ENCODE data around the gene ARPC5.
A peak's percentile ranks its signal among the peaks of the same experiment; 100 is the strongest.

Gene ARPC5

DNA sequence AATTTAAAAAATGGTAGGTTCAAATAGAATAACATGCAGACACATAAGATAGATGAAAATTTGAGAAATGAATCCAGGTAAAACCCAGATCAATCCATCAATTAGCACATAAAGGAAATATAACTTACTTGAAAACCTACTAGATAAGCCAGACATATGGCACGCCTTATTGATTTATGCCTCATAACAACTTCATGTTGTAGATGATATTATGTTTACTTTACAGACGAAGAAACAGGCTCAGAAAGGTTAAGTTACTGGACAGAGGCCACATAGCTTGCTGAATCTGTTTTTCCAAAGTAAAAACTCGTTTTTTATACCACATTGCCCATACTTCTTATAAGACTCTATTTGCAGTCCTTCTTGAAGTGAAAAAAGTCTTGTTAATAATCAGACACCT lies 23.2 kb downstream of the ARPC5 start:
- Mint-ChIP-seq H3K9me3 (no peaks in the 10 kb centered on the region), H3K4me1 (peaks cover 23% of the 10 kb centered on the region), H3K36me3 (ENCODE audit: low read depth) (no peaks in the 10 kb centered on the region), H3K27ac (no peak overlapping the region), H3K27me3 (ENCODE audit: low read depth) (peaks cover 3% of the 10 kb centered on the region), H3K4me3 (no peak overlapping the region)
- TF ChIP-seq, protein P1, sequence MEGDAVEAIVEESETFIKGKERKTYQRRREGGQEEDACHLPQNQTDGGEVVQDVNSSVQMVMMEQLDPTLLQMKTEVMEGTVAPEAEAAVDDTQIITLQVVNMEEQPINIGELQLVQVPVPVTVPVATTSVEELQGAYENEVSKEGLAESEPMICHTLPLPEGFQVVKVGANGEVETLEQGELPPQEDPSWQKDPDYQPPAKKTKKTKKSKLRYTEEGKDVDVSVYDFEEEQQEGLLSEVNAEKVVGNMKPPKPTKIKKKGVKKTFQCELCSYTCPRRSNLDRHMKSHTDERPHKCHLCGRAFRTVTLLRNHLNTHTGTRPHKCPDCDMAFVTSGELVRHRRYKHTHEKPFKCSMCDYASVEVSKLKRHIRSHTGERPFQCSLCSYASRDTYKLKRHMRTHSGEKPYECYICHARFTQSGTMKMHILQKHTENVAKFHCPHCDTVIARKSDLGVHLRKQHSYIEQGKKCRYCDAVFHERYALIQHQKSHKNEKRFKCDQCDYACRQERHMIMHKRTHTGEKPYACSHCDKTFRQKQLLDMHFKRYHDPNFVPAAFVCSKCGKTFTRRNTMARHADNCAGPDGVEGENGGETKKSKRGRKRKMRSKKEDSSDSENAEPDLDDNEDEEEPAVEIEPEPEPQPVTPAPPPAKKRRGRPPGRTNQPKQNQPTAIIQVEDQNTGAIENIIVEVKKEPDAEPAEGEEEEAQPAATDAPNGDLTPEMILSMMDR (IDR thresholded peaks at IDR 0.05; ENCODE audit: unreplicated experiment in 3 of 3): no peak

DNA sequence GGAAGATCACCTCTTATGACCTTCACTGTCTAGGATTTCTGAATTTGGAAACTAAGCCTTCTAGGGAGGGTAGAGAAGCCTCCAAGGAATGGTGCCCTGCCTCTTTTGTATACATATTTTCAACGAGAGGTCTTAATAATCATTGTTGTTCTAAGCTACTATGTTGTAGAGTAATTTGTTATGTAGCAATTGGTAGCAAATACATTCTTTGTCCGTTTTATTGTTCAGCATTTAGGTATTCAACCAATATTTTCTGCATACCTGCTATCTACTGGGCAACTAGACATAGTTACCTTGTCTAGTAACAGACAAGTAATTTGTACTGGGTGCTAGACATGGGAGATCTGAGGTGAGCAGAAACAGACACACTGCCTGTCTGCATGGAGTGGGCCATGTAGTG lies 24.6 kb downstream of the ARPC5 start:
- Mint-ChIP-seq H3K9me3 (no peaks in the 10 kb centered on the region), H3K36me3 (ENCODE audit: low read depth) (no peaks in the 10 kb centered on the region), H3K27ac (no peak overlapping the region), H3K27me3 (ENCODE audit: low read depth) (peaks cover 3% of the 10 kb centered on the region), H3K4me3 (no peak overlapping the region), H3K4me1 (peaks cover 27% of the 10 kb centered on the region)
- TF ChIP-seq, protein P1 (IDR thresholded peaks at IDR 0.05; ENCODE audit: unreplicated experiment in 3 of 3): no peak

DNA sequence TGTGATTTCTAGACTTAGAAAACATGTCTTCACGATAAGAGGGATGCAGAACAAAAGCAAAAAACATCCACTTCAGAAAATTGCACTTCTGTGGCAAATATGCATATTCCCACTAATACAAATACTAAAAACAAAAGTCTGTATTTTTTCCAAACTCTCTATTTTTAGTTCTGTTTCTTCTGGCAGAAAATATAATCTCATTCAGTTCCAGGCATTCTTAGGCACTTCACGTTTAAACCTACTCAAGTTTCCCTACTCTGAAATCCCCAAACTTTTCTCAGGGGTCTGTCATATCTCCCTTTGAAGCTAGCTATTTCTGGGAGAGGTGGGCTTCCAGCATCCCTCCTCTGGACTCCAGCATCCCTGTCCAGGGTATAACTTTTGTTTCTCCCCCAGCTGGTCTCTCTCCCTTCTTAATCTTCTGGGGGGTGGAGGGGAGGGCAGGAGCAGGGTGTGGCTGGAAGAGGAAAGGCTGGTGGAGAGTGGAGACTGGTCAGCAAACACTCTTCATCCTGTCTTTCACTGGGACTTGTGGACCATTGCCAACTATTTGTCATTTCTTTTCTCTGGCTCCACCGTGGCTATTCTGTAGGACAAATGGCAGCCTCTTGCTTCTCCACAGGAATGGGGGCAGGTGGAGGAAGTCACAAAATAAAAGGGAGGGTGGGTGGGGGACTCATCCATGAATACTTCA lies 25.7 kb downstream of the ARPC5 start:
- Mint-ChIP-seq H3K9me3 (no peaks in the 10 kb centered on the region), H3K36me3 (ENCODE audit: low read depth) (no peaks in the 10 kb centered on the region), H3K27me3 (ENCODE audit: low read depth) (peaks cover 3% of the 10 kb centered on the region), H3K27ac (peak overlapping the region in 2 of 3 experiments; percentile 85 to 95), H3K4me3 (no peak overlapping the region), H3K4me1 (peaks cover 34% of the 10 kb centered on the region)
- TF ChIP-seq, protein P1 (IDR thresholded peaks at IDR 0.05; ENCODE audit: unreplicated experiment in 3 of 3): no peak

DNA sequence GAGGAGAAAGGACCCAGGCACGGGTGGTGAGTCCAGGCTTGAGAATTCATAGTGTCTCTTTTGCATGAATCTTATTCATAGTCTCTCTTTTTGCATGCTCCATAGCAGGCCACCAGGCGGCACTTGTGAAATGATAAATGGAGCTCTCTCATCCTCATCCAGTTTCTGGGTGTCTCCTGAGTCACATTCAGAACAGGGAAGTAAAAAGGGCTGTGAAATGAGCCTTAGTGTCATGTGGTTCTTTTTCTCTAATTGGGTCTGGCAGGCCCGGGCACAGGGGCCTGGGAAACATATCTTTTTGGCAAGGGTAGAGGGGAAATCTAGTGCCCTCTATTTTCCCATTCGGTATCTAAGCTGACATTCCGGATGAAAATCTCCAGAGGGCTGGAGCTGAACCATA lies 26.3 kb downstream of the ARPC5 start:
- peak overlapping the region; percentile 60 to 95 (median 85) for H3K27ac Mint-ChIP-seq
- TF ChIP-seq, protein P1 (IDR thresholded peaks at IDR 0.05; ENCODE audit: unreplicated experiment in 3 of 3): peak; percentile 11 to 34 (median 24)

DNA sequence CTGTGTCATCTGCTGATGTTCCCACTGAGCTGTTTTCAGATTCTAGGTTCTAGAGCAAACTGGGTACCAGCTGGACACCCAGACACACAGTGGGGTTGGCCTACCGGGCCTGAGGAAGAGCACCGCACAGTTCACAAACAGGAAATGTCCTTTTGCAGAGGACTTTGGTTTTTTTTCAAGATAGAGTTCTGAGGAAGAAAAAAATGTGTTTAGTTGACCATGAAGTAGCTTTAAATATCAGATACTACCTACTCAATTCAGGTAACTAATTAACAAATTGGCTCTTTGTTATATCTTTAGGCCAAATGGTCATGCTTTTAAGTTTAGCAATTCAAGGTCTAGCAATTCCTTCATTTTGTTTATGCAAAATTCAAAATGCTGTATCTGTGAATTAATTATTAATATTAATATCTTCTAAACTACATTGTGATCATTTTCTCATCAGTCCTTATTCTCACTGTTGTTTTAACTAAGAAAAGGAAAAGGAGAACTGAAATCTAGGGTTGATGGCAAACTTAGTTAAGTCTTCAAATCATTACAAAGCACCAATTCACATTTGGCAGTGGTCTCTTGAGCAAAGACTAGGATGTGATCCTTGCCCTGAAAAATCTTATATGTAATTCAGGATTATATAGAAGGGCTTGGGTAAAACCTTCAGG lies 28.1 kb downstream of the ARPC5 start:
- Mint-ChIP-seq H3K4me3 (no peak overlapping the region), H3K9me3 (no peaks in the 10 kb centered on the region), H3K4me1 (peaks cover 46% of the 10 kb centered on the region), H3K36me3 (ENCODE audit: low read depth) (no peaks in the 10 kb centered on the region), H3K27me3 (ENCODE audit: low read depth) (peaks cover 6% of the 10 kb centered on the region), H3K27ac (peak overlapping the region; percentile 57 to 95 (median 85))
- TF ChIP-seq, protein P1 (IDR thresholded peaks at IDR 0.05; ENCODE audit: unreplicated experiment in 3 of 3): no peak

More for the DNA sequence above, 26.3 kb downstream of the ARPC5 start:
- no peak overlapping the region for H3K4me3 Mint-ChIP-seq
- no peaks in the 10 kb centered on the region for H3K9me3 Mint-ChIP-seq
- peaks cover 39% of the 10 kb centered on the region for H3K4me1 Mint-ChIP-seq
- peaks cover 3% of the 10 kb centered on the region for H3K27me3 Mint-ChIP-seq (ENCODE audit: low read depth)
- H3K36me3 Mint-ChIP-seq (ENCODE audit: low read depth): no peaks in the 10 kb centered on the region

Measured in nephron (organoid).